Activated CD8-positive, alpha-beta T cell treated with anti-CD3 and anti-CD28 coated beads for 36 hours (primary cell): ENCODE data around the gene CLDN1. TPM values are rescaled to one million over a fixed set of nuclear protein-coding genes. Genes with fewer than 3 reads are reported as not detected.

Experiments used
- ATAC-seq: fragments of 200-7000 bp; cut with Tn5 transposase; one replicate; pipeline ENCODE4 v1.10.0; 2021; ENCODE audit warnings: mild to moderate bottlenecking, moderate library complexity
- CTCF ChIA-PET: fragments of 350-600 bp; sonication (Branson Sonifier 250); formaldehyde crosslinking; loops from one replicate; lab custom pipeline; 2021; ENCODE audit warnings: antibody characterized with exemption; lab: Charles Lee
- POLR2A ChIA-PET: fragments of 350-600 bp; sonication (Branson Sonifier 250); formaldehyde crosslinking; loops from one replicate; lab custom pipeline; 2021; ENCODE audit warnings: antibody characterized with exemption; lab: Charles Lee
- DNase-seq: peaks from one replicate; pipeline ENCODE4 v3.0.0-alpha.2; 2020
- H3K27ac Mint-ChIP-seq: one replicate; pipeline ENCODE4 v1.8.0; 2021; ENCODE audit warnings: mild to moderate bottlenecking, mixed read lengths
- H3K27me3 Mint-ChIP-seq: one replicate; pipeline ENCODE4 v1.8.0; 2021; ENCODE audit warnings: mixed read lengths
- H3K36me3 Mint-ChIP-seq: one replicate; pipeline ENCODE4 v1.8.0; 2021; ENCODE audit warnings: low read depth, mixed read lengths
- H3K4me1 Mint-ChIP-seq: one replicate; pipeline ENCODE4 v1.8.0; 2021; ENCODE audit warnings: low read depth, mixed read lengths
- H3K4me3 Mint-ChIP-seq: one replicate; pipeline ENCODE4 v1.8.0; 2021; ENCODE audit warnings: mild to moderate bottlenecking, moderate library complexity, mixed read lengths
- H3K9me3 Mint-ChIP-seq: one replicate; pipeline ENCODE4 v1.8.0; 2021; ENCODE audit warnings: mixed read lengths
- intact Hi-C: fragments of 100-400 bp; cut with micrococcal nuclease; formaldehyde crosslinking; loops from one replicate; pipeline ENCODE4 v1.10.0; 2022
- total RNA-seq, 2 experiments: library from RNA; stranded (reverse); gene quantifications; one replicate each; pipeline ENCODE4 v1.2.3, GENCODE V29; 2021
- TF ChIP-seq, protein P1 (sequence below): fragments of 200-600 bp; IDR thresholded peaks from one replicate; pipeline ENCODE4 v1.8.0; 2022; ENCODE audit warnings: antibody characterized with exemption, mild to moderate bottlenecking

Gene CLDN1
- total RNA-seq, 2 experiments from 2014 or later = 0.58 to 0.77 TPM

GRCh38 chr3:190345027-190345821, 23.0 kb upstream of the CLDN1 start:
- H3K9me3 Mint-ChIP-seq = peaks cover 2% of the 10 kb centered on the region

GRCh38 chr3:190340071-190340470, 17.8 kb upstream of the CLDN1 start:
- Mint-ChIP-seq H3K9me3 (peaks cover 2% of the 10 kb centered on the region), H3K27me3 (peaks cover 7% of the 10 kb centered on the region), H3K4me1 (peaks cover 3% of the 10 kb centered on the region), H3K27ac (no peak overlapping the region), H3K36me3 (no peaks in the 10 kb centered on the region), H3K4me3 (no peak overlapping the region)
- intact Hi-C loops = no loop called here
- TF ChIP-seq, protein P1, sequence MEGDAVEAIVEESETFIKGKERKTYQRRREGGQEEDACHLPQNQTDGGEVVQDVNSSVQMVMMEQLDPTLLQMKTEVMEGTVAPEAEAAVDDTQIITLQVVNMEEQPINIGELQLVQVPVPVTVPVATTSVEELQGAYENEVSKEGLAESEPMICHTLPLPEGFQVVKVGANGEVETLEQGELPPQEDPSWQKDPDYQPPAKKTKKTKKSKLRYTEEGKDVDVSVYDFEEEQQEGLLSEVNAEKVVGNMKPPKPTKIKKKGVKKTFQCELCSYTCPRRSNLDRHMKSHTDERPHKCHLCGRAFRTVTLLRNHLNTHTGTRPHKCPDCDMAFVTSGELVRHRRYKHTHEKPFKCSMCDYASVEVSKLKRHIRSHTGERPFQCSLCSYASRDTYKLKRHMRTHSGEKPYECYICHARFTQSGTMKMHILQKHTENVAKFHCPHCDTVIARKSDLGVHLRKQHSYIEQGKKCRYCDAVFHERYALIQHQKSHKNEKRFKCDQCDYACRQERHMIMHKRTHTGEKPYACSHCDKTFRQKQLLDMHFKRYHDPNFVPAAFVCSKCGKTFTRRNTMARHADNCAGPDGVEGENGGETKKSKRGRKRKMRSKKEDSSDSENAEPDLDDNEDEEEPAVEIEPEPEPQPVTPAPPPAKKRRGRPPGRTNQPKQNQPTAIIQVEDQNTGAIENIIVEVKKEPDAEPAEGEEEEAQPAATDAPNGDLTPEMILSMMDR = no peak
- ChIA-PET CTCF (interaction anchor here (1.7 kb wide), 1 partner anchor 17 kb away, joined by 10 read pairs; the partner anchor contains the start of gene CLDN1), POLR2A (no interaction called here)
- DNase-seq = no peak
- ATAC-seq = no peak

More at GRCh38 chr3:190345027-190345821, 23.0 kb upstream of the CLDN1 start:
- DNase-seq (no peak), ATAC-seq (no peak)
- Mint-ChIP-seq H3K4me3 (no peak overlapping the region), H3K4me1 (no peaks in the 10 kb centered on the region), H3K36me3 (no peaks in the 10 kb centered on the region), H3K27me3 (peaks cover 14% of the 10 kb centered on the region), H3K27ac (no peak overlapping the region)
- TF ChIP-seq, protein P1 = no peak
- ChIA-PET CTCF (interaction anchor here (1.4 to 1.5 kb wide), 3 partner anchors 23 to 386 kb away, joined by 3 to 9 read pairs (median 6); partner anchors contain the start of gene CLDN1), POLR2A (no interaction called here)
- intact Hi-C loops = no loop called here

- Mint-ChIP-seq H3K4me1 (peaks cover 3% of the 10 kb centered on the region), H3K4me3 (no peak overlapping the region), H3K36me3 (no peaks in the 10 kb centered on the region), H3K27ac (no peak overlapping the region), H3K27me3 (peaks cover 6% of the 10 kb centered on the region), H3K9me3 (peaks cover 2% of the 10 kb centered on the region)
- no peak for DNase-seq
- TF ChIP-seq, protein P1 = no peak
- CTCF ChIA-PET = interaction anchor here (0.6 to 1.7 kb wide), 3 partner anchors 17 to 129 kb away, joined by 3 to 10 read pairs (median 3); partner anchors contain the start of gene CLDN1
- ATAC-seq = peak; percentile 77
- POLR2A ChIA-PET = no interaction called here
- intact Hi-C loops = no loop called here
Observed at GRCh38 chr3:190339130-190339529, 16.9 kb upstream of the CLDN1 start.

- CTCF ChIA-PET = interaction anchor here (0.9 to 1.7 kb wide), 6 partner anchors 12 to 358 kb away, joined by 3 to 10 read pairs (median 3); partner anchors contain the start of gene CLDN1
- peaks cover 3% of the 10 kb centered on the region for H3K4me1 Mint-ChIP-seq
- no peak overlapping the region for H3K27ac Mint-ChIP-seq
- DNase-seq = no peak
- intact Hi-C loops = no loop called here
- peaks cover 2% of the 10 kb centered on the region for H3K9me3 Mint-ChIP-seq
- H3K36me3 Mint-ChIP-seq = no peaks in the 10 kb centered on the region
- no peak overlapping the region for H3K4me3 Mint-ChIP-seq
- H3K27me3 Mint-ChIP-seq = peaks cover 8% of the 10 kb centered on the region
- no peak for ATAC-seq
- TF ChIP-seq, protein P1 = peak; percentile 23
- POLR2A ChIA-PET = no interaction called here
Observed at GRCh38 chr3:190338717-190339116, 16.5 kb upstream of the CLDN1 start.

- intact Hi-C loops = no loop called here
- H3K9me3 Mint-ChIP-seq = peaks cover 2% of the 10 kb centered on the region
Observed at GRCh38 chr3:190337301-190337700, 15.1 kb upstream of the CLDN1 start.

More at GRCh38 chr3:190337301-190337700, 15.1 kb upstream of the CLDN1 start:
- ChIA-PET POLR2A (interaction anchor here (1.0 kb wide), 1 partner anchor 65 kb away, joined by 3 read pairs; no protein-coding TSS in a partner anchor), CTCF (interaction anchor here (1.2 to 2.3 kb wide), 4 partner anchors 15 to 113 kb away, joined by 3 to 7 read pairs (median 4); partner anchors contain the start of gene CLDN1)
- DNase-seq = no peak
- Mint-ChIP-seq H3K27ac (no peak overlapping the region), H3K36me3 (no peaks in the 10 kb centered on the region), H3K4me1 (peaks cover 3% of the 10 kb centered on the region), H3K4me3 (no peak overlapping the region), H3K27me3 (peaks cover 14% of the 10 kb centered on the region)
- TF ChIP-seq, protein P1 = no peak
- no peak for ATAC-seq
